ENCODE data around the gene VAV1.
"Not testable (repeated sequence)": the region's sequence is repeated elsewhere in the genome, so short reads cannot be mapped to it uniquely, and the experiment has no call there.

The VAV1 gene

GRCh38 chr19:6790194-6791128 lies 18.0 kb downstream of the VAV1 start:
- ATAC-seq = no peak

GRCh38 chr19:6791237-6791636 lies 18.7 kb downstream of the VAV1 start:
- no peak for ATAC-seq

- ATAC-seq = no peak
These were observed 20.9 kb downstream of the VAV1 start for GRCh38 chr19:6793411-6793810.

GRCh38 chr19:6793973-6794372 lies 21.5 kb downstream of the VAV1 start:
- no peak for ATAC-seq

GRCh38 chr19:6794686-6795431 lies 22.4 kb downstream of the VAV1 start:
- peak in 1 of 2 donors; percentile 20 for ATAC-seq

GRCh38 chr19:6796278-6796677 lies 23.8 kb downstream of the VAV1 start:
- ATAC-seq = no peak

- no peak for ATAC-seq
These were observed 25.1 kb downstream of the VAV1 start for GRCh38 chr19:6797646-6798045.

- ATAC-seq = not testable (repeated sequence)
These were observed 27.8 kb downstream of the VAV1 start for GRCh38 chr19:6800160-6800790.

GRCh38 chr19:6800991-6801484 lies 28.5 kb downstream of the VAV1 start:
- no peak for ATAC-seq

- ATAC-seq = peak; percentile 68 to 72
These were observed 29.1 kb downstream of the VAV1 start for GRCh38 chr19:6801485-6802086.

- peak; percentile 78 to 79 for ATAC-seq
These were observed 30.0 kb downstream of the VAV1 start for GRCh38 chr19:6802336-6803035.

- ATAC-seq = no peak
These were observed 30.5 kb downstream of the VAV1 start for GRCh38 chr19:6803036-6803404.

- no peak for ATAC-seq
These were observed 34.0 kb downstream of the VAV1 start for GRCh38 chr19:6806488-6806887.

- ATAC-seq = no peak
These were observed 34.8 kb downstream of the VAV1 start for GRCh38 chr19:6807291-6807690.

- no peak for ATAC-seq
These were observed 36.0 kb downstream of the VAV1 start for GRCh38 chr19:6808494-6808893.

- ATAC-seq = no peak
These were observed 36.8 kb downstream of the VAV1 start for GRCh38 chr19:6809262-6809661.

- ATAC-seq = no peak
These were observed 38.9 kb downstream of the VAV1 start for GRCh38 chr19:6811378-6811777.

GRCh38 chr19:6811906-6812305 lies 39.4 kb downstream of the VAV1 start:
- no peak for ATAC-seq

GRCh38 chr19:6812612-6813011 lies 40.1 kb downstream of the VAV1 start:
- ATAC-seq = peak; percentile 22 to 48

- peak; percentile 21 to 34 for ATAC-seq
These were observed 41.2 kb downstream of the VAV1 start for GRCh38 chr19:6813659-6814058.

- peak in 1 of 2 donors; percentile 12 for ATAC-seq
These were observed 44.7 kb downstream of the VAV1 start for GRCh38 chr19:6817179-6817578.

GRCh38 chr19:6818246-6818645 lies 45.7 kb downstream of the VAV1 start:
- no peak for ATAC-seq
